GM12865 (cell line): ENCODE measurements around the gene NAV3.

Experiments used
- DNase-seq: peaks from one replicate; pipeline ENCODE4 v3.0.0; 2010; ENCODE audit warnings: low read depth
- H3K4me3 ChIP-seq: 2 replicates; pipeline ENCODE4 v1.5.1; 2011; ENCODE audit warnings: mild to moderate bottlenecking, low read depth, low read length, control low read depth
- TF ChIP-seq, protein P1 (sequence below): IDR thresholded peaks from 2 replicates; pipeline ENCODE4 v1.5.1; 2011; ENCODE audit warnings: low read length, control low read depth, low read depth, inconsistent platforms; ENCODE audit not compliant: insufficient read depth; ENCODE audit errors: missing control alignments

Gene NAV3

DNA sequence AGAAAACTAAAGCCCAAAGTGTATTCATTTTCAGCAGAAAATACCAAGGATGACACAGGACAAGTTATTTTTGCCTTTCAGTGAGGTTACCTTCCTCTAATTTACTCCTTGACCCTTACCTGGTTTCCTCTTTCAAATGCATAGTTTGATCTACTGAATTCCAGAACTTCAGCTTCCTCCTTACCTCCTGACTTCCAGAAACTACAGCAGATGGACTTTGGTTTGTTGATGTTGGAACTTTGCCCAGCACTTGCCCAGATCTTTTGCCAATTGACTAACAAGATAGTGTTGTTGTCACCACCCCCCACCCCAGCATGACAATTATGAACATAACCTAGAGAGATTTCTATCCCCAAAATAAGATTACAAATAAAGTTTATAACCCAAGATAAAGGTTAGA lies 63.2 kb downstream of the NAV3 start:
- no peak overlapping the region for H3K4me3 ChIP-seq
- no peak for DNase-seq
- TF ChIP-seq, protein P1, sequence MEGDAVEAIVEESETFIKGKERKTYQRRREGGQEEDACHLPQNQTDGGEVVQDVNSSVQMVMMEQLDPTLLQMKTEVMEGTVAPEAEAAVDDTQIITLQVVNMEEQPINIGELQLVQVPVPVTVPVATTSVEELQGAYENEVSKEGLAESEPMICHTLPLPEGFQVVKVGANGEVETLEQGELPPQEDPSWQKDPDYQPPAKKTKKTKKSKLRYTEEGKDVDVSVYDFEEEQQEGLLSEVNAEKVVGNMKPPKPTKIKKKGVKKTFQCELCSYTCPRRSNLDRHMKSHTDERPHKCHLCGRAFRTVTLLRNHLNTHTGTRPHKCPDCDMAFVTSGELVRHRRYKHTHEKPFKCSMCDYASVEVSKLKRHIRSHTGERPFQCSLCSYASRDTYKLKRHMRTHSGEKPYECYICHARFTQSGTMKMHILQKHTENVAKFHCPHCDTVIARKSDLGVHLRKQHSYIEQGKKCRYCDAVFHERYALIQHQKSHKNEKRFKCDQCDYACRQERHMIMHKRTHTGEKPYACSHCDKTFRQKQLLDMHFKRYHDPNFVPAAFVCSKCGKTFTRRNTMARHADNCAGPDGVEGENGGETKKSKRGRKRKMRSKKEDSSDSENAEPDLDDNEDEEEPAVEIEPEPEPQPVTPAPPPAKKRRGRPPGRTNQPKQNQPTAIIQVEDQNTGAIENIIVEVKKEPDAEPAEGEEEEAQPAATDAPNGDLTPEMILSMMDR, result no peak

DNA sequence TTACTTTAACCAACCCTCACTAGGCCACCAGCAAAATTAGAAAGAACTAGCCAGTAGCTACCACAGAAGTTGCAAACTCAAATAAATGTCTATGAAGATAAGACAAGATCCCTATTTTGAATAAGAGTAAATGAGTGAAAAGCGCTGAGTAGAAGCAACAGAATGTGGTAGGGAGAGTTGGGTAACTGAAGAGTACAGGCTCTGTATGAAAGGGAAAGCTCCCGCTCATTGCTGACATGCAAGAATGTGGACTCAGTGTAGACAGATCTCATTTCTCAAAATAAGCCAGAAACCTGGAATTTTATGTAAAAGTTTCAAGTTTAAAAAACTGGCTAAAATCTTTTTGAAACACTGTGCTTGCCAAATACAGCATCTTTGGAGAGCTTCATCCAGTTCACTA lies 63.9 kb downstream of the NAV3 start:
- DNase-seq, result no peak
- TF ChIP-seq, protein P1, result no peak
- H3K4me3 ChIP-seq, result no peak overlapping the region

DNA sequence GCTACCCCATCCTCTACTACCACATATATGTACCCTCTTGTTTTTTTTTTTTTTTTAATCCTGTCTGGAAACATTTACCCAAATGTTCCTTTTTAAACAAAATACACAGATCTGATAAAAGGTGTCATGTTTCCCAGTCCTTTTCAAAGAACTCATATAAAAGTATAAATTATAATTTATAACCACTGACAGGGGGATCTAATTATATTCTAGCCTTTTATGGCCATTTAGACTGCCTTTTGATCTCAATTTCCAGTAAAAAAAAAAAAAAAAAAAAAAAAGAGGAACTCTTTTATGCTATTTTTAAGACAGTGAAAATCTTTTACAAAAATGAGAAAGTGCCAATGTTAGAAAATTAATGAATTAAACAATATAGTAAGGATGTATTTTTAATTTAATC lies 65.0 kb downstream of the NAV3 start:
- H3K4me3 ChIP-seq, result no peak overlapping the region
- DNase-seq, result no peak
- TF ChIP-seq, protein P1, result no peak

DNA sequence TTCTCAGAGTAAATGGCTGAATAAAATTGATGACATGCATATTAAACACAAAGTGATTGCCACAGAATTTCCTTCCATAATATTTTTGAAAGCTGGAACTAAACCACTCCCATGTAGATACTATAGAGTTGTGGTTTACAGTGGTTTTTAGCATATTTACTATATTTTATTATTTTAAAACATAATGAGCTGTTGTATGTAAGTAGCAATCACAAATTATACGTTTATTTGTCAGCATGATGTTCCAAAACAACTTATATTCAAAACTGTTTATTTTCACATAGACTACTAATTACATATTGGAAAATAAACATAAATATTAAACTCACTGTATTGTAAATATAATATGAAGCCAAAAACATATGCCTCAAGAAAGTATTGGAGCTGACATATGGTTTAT lies 77.2 kb downstream of the NAV3 start:
- TF ChIP-seq, protein P1, result no peak
- H3K4me3 ChIP-seq, result no peak overlapping the region
- DNase-seq, result no peak

DNA sequence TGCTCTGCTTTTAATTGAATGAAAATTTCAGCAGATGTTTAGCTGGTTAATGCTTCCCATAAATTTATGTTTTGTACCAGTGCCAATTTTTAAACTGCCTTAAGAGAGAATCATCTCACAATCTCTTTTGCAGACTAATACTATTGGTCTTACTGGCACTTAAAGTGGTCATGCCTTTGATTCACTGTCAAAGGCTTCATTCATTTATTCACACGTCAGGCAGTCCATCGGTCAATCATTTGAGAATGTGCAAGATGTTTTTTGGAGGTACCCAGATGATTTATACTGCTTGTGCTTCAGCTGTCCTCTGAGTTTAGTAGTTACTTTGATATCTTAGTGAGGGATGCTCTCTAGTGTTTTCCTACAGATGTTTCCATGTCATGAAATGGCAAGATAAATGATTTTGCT lies 83.4 kb downstream of the NAV3 start:
- TF ChIP-seq, protein P1, result no peak
- H3K4me3 ChIP-seq, result no peak overlapping the region
- no peak for DNase-seq

DNA sequence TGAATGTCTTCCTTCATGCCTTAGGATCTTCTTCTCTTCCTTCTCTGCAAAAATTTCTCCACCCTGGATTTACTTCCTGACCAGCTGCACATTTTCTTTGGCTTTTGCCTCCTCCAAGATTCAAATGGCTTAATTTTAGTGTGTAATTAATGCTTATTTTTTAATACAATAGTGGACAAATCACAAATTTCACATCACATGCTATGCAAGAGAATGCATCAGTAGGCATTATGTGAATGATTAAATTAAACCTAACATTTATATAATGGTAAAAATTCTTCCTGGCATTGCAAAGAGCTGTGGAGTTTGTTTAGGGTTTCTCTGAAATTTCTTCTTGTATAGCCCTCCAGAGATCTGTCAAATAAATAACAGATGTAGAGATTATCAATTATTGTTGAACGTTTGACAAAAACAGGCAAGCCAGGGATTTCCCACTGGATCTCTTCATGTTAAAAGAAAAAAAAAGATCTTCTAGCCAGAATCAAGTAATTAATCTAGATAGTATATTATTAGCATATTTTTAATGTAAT lies 84.4 kb downstream of the NAV3 start:
- no peak for DNase-seq
- H3K4me3 ChIP-seq, result no peak overlapping the region
- TF ChIP-seq, protein P1, result no peak

DNA sequence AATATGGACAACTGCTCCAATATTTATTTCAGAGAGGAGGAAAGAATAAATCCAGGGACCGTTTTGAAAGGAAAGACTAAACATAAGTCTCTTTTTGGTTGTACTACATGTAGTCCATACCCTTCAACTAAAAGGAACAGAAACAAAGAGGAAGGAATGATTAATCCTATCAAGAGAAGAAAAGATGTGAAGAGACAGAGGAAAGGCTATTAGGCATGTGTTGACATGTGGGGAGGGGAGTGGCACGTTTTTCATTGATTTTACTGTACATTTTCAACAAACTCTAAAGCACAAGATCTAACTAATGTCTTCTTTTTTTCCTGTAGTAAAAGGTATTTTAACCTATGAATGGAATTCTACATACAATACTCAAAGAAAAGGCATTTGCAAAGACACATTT lies 85.6 kb downstream of the NAV3 start:
- H3K4me3 ChIP-seq, result no peak overlapping the region
- TF ChIP-seq, protein P1, result no peak
- no peak for DNase-seq
